ENCODE measurements around the gene NANOG.

DNA sequence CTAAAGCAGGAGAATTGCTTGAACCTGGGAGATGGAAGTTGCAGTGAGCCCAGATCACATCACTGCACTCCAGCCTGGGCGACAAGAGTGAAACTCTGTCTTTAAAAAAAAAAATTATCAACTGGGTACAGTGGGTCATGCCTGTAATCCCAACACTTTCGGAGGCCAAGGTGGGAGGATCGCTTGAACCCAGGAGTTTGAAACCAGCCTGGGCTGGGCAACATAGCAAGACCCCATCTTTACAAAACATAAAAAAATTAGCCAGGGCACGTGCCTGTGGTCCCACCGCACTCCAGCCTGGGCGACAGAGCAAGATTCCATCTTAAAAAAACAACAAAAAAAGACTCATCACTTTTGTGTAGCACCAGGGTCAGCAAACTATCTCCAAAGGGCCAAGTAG lies 7.1 kb upstream of the NANOG start:
- TF ChIP-seq, protein P1, sequence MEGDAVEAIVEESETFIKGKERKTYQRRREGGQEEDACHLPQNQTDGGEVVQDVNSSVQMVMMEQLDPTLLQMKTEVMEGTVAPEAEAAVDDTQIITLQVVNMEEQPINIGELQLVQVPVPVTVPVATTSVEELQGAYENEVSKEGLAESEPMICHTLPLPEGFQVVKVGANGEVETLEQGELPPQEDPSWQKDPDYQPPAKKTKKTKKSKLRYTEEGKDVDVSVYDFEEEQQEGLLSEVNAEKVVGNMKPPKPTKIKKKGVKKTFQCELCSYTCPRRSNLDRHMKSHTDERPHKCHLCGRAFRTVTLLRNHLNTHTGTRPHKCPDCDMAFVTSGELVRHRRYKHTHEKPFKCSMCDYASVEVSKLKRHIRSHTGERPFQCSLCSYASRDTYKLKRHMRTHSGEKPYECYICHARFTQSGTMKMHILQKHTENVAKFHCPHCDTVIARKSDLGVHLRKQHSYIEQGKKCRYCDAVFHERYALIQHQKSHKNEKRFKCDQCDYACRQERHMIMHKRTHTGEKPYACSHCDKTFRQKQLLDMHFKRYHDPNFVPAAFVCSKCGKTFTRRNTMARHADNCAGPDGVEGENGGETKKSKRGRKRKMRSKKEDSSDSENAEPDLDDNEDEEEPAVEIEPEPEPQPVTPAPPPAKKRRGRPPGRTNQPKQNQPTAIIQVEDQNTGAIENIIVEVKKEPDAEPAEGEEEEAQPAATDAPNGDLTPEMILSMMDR (IDR thresholded peaks at IDR 0.05): no peak
- no peak for TF ChIP-seq POLR2A (IDR thresholded peaks at IDR 0.05)

Data from esophagus squamous epithelium (tissue), 4 donors.